Activated CD4-positive, alpha-beta T cell treated with anti-CD3 and anti-CD28 coated beads, Interleukin-2, amount 50 U/mL, for 1 hour (primary cell): ENCODE measurements around the gene KIRREL3.
A peak's percentile ranks its signal among the peaks of the same experiment; 100 is the strongest.

Source experiments
- DNase-seq: peaks from one replicate; pipeline ENCODE4 v3.0.0-alpha.2; 2020

Gene KIRREL3

GRCh38 chr11:126430581-126431335 is 569.8 kb downstream of the KIRREL3 start:
- no peak for DNase-seq

- no peak for DNase-seq
These were observed 573.5 kb downstream of the KIRREL3 start for GRCh38 chr11:126426820-126427749.

DNA sequence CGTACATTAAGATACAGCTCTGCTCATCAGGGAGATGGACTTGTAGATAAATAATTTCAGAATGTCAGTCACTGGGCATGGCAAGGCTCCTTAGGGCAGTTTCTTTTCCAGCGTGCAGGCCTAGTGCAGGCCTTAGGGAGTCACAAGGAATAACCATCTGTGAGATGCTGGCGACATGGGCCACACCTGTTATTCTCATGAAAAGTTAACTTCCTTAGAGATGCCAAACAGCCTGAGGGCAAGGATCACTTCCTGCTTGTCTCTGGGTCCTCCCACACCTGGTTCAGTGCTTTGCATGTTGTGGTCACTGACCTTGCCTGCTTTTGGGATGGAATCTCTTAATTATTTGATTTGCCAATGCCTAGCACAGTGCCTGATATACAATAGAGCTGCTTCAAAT is 574.5 kb downstream of the KIRREL3 start:
- DNase-seq: no peak

DNA sequence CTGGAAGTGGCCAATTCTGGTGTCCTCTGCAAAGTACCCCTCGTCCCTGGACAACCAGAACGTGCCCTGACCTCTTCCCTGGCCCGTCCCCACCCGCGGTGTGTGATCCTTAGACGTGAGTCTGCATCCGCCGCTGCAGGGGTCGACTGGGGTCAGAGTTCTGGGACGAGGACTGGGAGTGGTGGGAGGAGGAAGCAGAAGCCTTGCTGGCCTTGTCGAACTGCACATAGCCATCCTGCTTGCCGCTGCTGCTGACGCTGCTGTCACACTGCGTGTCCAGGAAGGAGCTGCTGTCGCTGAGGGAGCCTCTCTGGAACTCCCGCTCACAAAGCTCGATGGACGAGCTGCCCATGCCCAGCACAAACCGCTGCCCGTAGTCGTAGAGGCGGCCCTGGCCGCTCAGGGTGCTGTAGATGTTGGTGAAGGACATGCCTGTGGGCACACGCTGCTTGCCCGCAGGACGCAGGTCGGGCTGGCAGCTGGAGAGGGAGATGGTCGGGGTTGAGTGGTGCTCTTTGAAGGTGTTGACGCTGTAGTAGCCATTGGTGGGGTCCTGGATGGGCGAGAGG is 576.0 kb downstream of the KIRREL3 start:
- no peak for DNase-seq

GRCh38 chr11:126423743-126424142 is 576.8 kb downstream of the KIRREL3 start:
- no peak for DNase-seq

DNA sequence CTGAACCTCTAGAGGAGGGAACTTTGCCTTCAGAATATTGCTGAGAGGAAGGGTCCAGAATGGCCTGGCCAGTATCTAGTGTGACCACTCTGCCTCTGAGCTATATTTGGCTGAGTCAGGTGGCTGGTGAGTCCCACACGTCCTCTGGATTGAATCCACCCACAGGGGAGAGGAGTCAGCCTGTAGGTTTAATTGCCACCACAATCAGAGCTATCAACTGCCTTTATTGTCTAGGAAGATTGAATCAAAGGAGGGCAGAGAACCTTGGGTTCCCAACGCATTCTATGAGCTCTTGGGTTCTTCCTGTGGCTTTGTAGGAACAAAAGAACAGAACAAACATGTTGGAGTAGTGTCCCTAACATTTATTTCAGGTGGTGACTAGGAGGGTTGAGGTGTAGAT is 577.4 kb downstream of the KIRREL3 start:
- no peak for DNase-seq

DNA sequence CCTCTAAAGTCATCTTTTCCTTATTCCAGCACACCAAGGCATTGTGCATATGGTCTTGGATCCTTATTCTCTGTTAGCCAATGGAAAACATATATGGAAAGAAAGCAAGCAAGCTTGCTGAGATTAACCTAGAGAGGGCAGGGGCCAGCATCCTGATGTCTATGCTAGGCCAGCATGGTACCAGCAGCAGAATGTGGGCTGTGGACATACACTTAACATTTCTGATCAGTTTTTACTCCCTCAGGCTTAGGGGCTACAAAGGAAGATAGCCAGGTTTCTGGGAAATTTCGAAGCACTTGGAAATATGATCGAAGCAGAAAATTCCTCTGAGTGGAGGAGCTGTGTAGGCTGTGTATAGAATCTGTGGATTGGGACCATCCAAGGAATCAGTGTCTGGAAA is 578.1 kb downstream of the KIRREL3 start:
- no peak for DNase-seq

DNA sequence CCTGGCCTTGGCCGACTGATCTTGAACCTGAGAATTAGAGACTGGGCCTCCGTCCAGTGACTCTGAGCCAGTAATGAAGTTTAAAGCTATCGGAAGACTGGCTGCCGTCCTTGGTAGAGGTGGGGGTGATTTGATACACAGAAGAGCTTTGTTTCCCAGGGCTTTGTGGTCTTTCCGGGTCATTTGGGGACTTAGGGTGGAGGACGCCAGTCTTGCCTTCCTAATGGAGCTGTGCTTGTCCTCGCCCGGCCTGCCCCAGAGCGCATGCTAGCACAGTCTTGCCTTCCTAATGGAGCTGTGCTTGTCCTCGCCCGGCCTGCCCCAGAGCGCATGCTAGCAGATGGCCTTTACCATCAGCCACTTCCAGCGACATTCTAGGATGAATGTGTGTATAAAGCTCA is 579.3 kb downstream of the KIRREL3 start:
- DNase-seq: no peak

- no peak for DNase-seq
These were observed 579.8 kb downstream of the KIRREL3 start for GRCh38 chr11:126420698-126421256.

DNA sequence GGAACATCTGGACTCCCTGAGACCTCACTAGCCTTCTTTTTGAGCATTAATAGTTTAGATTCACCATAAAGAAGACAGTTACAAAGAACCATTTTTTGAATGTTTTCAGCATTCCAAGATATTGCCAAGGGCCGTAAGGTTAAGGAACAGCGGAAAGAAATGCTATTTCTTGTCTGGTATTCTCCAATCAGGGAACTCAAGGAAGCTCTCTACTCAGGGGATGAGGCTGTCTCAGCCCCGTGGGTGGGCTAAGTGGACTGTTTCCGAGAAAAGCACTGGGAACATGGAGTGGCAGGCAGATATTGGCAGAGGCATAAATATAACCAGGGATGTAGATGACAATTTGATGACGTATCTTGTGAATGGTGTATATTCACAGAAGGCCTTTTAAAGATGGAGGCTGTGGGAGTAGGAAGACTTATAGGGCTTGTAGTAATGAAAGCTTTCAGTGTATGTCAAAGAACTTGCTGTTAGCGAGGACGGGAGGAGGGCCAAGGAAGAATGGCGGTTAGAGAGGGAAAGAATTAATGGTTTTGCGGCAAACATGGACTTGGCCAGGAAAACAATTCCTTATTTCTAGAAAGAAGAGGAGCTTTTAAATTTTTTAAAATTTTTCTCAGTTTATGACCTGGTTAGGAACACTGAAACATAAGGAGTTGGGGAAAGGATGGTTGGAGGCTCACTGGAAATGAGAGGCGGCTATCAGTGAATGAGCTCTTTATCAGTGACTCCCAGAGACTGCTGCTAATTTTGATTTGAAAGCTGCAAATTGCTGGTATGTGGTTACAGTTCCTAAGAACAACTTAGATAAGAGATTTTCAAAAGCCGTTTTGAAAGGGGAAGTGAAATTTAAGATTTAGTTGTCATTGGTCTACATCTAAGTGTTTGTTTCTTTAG is 580.5 kb downstream of the KIRREL3 start:
- DNase-seq: no peak

- no peak for DNase-seq
These were observed 581.7 kb downstream of the KIRREL3 start for GRCh38 chr11:126418887-126419286.

- DNase-seq: no peak
These were observed 583.3 kb downstream of the KIRREL3 start for GRCh38 chr11:126417091-126417862.

DNA sequence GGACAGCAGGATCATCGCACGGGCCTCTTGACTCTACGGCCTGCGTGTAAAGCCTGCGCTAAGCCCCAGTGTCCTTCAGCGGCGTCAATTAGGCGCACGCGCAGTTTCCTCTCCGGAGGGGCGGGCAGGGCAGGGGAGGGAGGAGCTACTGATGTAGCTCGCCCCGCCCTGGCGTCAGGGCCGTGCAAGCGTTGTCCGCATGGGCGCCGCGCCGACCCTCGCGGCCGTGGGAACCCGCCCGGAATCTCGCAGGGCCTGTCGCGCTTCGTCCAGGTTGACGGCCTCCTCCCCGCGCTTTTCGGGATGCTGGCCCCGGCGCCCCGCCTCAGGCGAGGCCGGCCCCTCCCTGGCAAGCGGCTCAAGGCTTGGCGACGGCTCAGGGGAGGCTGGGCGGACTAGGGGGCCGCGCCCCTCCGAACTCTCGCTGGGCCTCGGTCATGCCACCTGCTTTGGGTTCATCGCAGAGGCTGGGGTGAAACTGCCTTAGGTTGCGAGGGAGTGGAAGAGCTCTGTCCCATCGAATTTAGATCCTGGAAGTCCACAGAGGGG is 584.0 kb downstream of the KIRREL3 start:
- DNase-seq: peak; percentile 52

DNA sequence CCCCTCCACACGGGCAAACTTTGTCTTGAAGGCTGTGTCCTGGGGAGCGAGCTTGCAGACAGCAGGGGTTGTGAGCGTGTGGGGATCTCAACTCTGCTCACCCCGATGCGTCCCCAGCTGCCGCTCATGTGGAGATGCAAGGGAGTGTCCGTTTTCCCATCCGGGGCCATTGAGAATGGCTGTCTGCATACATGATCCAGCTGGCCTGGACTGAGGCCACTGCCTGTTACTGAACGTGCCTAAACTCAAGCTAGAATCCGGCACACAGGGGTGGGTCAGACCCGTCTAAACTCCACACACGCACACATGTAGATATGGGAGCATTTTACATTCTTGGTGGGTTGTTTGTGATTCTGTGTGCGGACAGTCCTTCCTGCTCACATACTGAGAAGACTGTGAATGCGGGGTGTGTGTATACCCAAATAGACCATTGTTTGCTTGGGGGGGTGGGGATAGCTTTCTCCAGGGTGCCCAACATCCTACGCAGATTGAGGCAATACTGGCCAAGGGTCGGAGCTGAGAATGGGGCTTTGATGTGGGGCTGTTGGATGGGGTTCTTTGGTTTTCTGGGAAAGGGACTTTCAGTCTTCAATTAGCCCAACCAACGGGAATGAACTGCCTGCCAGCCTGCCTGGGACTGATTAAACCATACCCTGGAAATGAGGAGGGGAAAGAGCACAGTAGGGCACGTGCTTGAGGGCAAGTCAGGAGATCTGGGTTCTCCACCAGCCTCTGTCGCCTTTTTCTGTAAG is 584.7 kb downstream of the KIRREL3 start:
- DNase-seq: no peak

- no peak for DNase-seq
These were observed 585.4 kb downstream of the KIRREL3 start for GRCh38 chr11:126415128-126415527.

DNA sequence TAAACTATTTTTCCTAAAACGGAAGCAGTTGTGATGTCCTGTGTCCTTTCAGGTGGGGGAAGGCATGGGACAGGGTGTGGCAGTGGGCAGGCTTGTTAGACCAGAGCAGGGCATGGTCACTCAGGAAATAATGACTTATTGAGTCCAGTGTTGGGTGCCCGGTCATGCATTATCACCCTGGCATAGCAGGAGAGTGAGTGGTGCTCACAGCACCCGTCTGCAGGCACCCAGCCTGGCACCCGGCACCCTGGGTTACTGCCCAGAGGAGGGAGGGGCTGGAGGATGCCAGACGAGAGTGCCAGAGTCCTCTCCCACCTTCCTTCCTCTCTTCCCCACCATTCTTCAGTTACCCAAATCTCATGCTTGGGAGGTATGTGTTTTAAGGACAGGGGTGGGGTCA is 586.0 kb downstream of the KIRREL3 start:
- no peak for DNase-seq

GRCh38 chr11:126413843-126414405 is 586.6 kb downstream of the KIRREL3 start:
- DNase-seq: no peak

GRCh38 chr11:126413426-126413825 is 587.1 kb downstream of the KIRREL3 start:
- no peak for DNase-seq

DNA sequence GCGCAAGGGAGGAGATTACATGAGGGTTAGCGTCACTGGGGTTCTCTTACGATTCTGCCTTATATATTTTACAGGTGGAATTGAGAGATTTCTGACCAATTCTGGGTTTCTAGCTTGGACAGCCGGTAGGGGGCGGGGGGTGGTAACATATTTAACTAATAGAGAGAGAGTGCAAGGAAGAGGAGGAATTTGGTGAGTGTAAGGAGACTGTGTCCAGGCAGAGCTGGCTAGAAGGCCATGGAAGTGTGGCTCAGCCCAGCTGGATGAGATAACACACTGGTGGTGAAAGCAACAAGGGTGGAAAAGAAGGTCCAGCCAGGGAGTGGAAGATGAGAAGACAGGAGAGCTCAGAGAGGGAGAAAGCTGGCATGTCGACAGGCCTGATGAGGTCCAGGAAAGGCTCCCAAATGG is 588.6 kb downstream of the KIRREL3 start:
- no peak for DNase-seq

GRCh38 chr11:126410649-126411048 is 589.9 kb downstream of the KIRREL3 start:
- DNase-seq: no peak
